Measurements from ENCODE around the gene CASP1. TPM values are rescaled to one million over a fixed set of nuclear protein-coding genes. Genes with fewer than 3 reads are reported as not detected.

Gene CASP1
- polyA plus RNA-seq, 3 donors, result 210 to 460 (median 433) TPM

- no peaks in the 10 kb centered on the region for H3K36me3 Mint-ChIP-seq
- no peaks in the 10 kb centered on the region for H3K36me3 ChIP-seq (replicated peaks in 1 of 2; ENCODE audit: control insufficient read depth in 1 of 2, insufficient read depth in 2 of 2, low read length in 2 of 2)
- no peak overlapping the region for H3K4me3 Mint-ChIP-seq
- intact Hi-C loops (cut with micrococcal nuclease), result no loop called here
- no CpG with 5 or more reads among the region's 2 CpGs for WGBS (ENCODE audit: insufficient coverage)
- H3K4me2 ChIP-seq (replicated peaks; ENCODE audit: extremely low read depth, low read length, poor library complexity, severe bottlenecking), result no peak overlapping the region
- no peak overlapping the region for H3K4me3 ChIP-seq (replicated peaks in 1 of 3; ENCODE audit: low read depth in 2 of 3, low read length in 3 of 3)
- H3K9me3 ChIP-seq (replicated peaks in 1 of 2; ENCODE audit: control insufficient read depth in 1 of 2, insufficient read depth in 1 of 2, low read length in 2 of 2), result no peaks in the 10 kb centered on the region
- peaks cover 4% of the 10 kb centered on the region for H3K4me1 Mint-ChIP-seq
- TF ChIP-seq CTCF (IDR thresholded peaks at IDR 0.05), result no peak
- H2AFZ ChIP-seq (ENCODE audit: insufficient read depth, low read depth, low read length, poor library complexity, severe bottlenecking), result no peak overlapping the region
- no peaks in the 10 kb centered on the region for H3K27me3 ChIP-seq (ENCODE audit: control insufficient read depth in 2 of 2, insufficient read depth in 2 of 2, low read length in 2 of 2)
- H3K79me2 ChIP-seq (ENCODE audit: insufficient read depth, low read length), result no peaks in the 10 kb centered on the region
- peaks cover 0 to 1% (median 0%) of the 10 kb centered on the region in 3 donors for H3K27me3 Mint-ChIP-seq (ENCODE audit: low read depth in 3 of 3)
- H3K4me1 ChIP-seq (ENCODE audit: control insufficient read depth in 1 of 2, insufficient read depth in 2 of 2, low read length in 2 of 2), result no peaks in the 10 kb centered on the region
- H4K20me1 ChIP-seq (ENCODE audit: insufficient read depth, low read length), result no peaks in the 10 kb centered on the region
- no peak overlapping the region for H3K27ac Mint-ChIP-seq
- DNase-seq, result no peak
- no peak overlapping the region for H3K9ac ChIP-seq (ENCODE audit: insufficient read depth, low read length, poor library complexity, severe bottlenecking)
- peaks cover 0 to 3% (median 0%) of the 10 kb centered on the region in 7 donors for H3K9me3 Mint-ChIP-seq
- no peak overlapping the region for H3K27ac ChIP-seq (ENCODE audit: low read depth in 1 of 2, low read length in 2 of 2)
Measured at GRCh38 chr11:105003151-105003550, 31.8 kb downstream of the CASP1 start.

- peak; percentile 67 for TF ChIP-seq CTCF (IDR thresholded peaks at IDR 0.05)
- Histone ChIP-seq H3K27me3 (ENCODE audit: control insufficient read depth in 2 of 2, insufficient read depth in 2 of 2, low read length in 2 of 2) (no peaks in the 10 kb centered on the region), H4K20me1 (ENCODE audit: insufficient read depth, low read length) (no peaks in the 10 kb centered on the region), H3K4me3 (replicated peaks in 1 of 3; ENCODE audit: low read depth in 2 of 3, low read length in 3 of 3) (no peak overlapping the region), H3K9me3 (replicated peaks in 1 of 2; ENCODE audit: control insufficient read depth in 1 of 2, insufficient read depth in 1 of 2, low read length in 2 of 2) (no peaks in the 10 kb centered on the region), H3K4me2 (replicated peaks; ENCODE audit: extremely low read depth, low read length, poor library complexity, severe bottlenecking) (no peak overlapping the region), H2AFZ (ENCODE audit: insufficient read depth, low read depth, low read length, poor library complexity, severe bottlenecking) (no peak overlapping the region), H3K4me1 (ENCODE audit: control insufficient read depth in 1 of 2, insufficient read depth in 2 of 2, low read length in 2 of 2) (no peaks in the 10 kb centered on the region), H3K79me2 (ENCODE audit: insufficient read depth, low read length) (no peaks in the 10 kb centered on the region), H3K27ac (ENCODE audit: low read depth in 1 of 2, low read length in 2 of 2) (no peak overlapping the region), H3K36me3 (replicated peaks in 1 of 2; ENCODE audit: control insufficient read depth in 1 of 2, insufficient read depth in 2 of 2, low read length in 2 of 2) (no peaks in the 10 kb centered on the region), H3K9ac (ENCODE audit: insufficient read depth, low read length, poor library complexity, severe bottlenecking) (no peak overlapping the region)
- intact Hi-C loops (cut with micrococcal nuclease), result no loop called here
- H3K9me3 Mint-ChIP-seq, result peaks cover 0 to 3% (median 0%) of the 10 kb centered on the region in 7 donors
- 88% methylated on average over 7 of the region's 7 CpGs for WGBS (ENCODE audit: insufficient coverage)
- H3K27me3 Mint-ChIP-seq (ENCODE audit: low read depth in 3 of 3), result peaks cover 0 to 1% (median 0%) of the 10 kb centered on the region in 3 donors
- peaks cover 4% of the 10 kb centered on the region for H3K4me1 Mint-ChIP-seq
- no peak overlapping the region for H3K4me3 Mint-ChIP-seq
- no peak overlapping the region for H3K27ac Mint-ChIP-seq
- peak; percentile 22 to 38 (median 27) for DNase-seq
- no peaks in the 10 kb centered on the region for H3K36me3 Mint-ChIP-seq
Measured at GRCh38 chr11:105000797-105001196, 34.1 kb downstream of the CASP1 start.
